WTC11 (cell line): ENCODE data around the gene ZNF273.

Experiments used
- ELF4 ChIP-seq: sonication (generic); formaldehyde crosslinking; IDR thresholded peaks from 2 replicates; pipeline ENCODE4 v1.8.1; 2022; ENCODE audit warnings: low read depth, mild to moderate bottlenecking, moderate library complexity, missing genetic modification reagents
- FOXP1 ChIP-seq: sonication (generic); formaldehyde crosslinking; IDR thresholded peaks from 2 replicates; pipeline ENCODE4 v1.8.0; 2022; ENCODE audit warnings: missing genetic modification reagents, mild to moderate bottlenecking, moderate library complexity, borderline replicate concordance
- ZNF121 ChIP-seq: sonication (generic); formaldehyde crosslinking; IDR thresholded peaks from 2 replicates; pipeline ENCODE4 v1.8.0; 2023; ENCODE audit warnings: missing genetic modification reagents
- TF ChIP-seq, protein P1 (sequence below): fragments of 200-600 bp; IDR thresholded peaks from 2 replicates; pipeline ENCODE4 v1.8.0; 2022; ENCODE audit warnings: antibody characterized with exemption
- TF ChIP-seq, protein P2 (sequence below): sonication (generic); formaldehyde crosslinking; IDR thresholded peaks from 2 replicates; pipeline ENCODE4 v1.8.1; 2023; ENCODE audit warnings: mild to moderate bottlenecking, missing genetic modification reagents, borderline replicate concordance

DNA sequence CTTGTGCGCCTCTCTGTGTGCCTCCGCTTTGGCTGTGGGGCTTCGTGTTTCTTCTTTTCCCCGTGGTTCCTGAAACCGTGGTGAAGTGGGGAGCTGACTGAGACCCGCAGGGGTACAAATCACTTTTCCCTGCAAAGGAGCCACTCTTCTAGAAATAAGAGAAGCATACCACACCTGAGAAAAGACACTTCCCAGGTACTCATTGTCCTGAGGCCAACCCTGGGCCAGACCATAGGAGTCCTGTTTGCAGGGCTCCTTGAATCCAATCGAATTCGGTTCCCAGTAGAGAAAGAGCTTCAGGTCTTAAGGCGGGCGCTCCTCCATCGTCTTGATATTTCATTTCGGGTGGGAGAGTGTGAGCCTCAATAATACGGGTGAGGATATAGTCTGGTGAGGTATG, 32.4 kb upstream of the ZNF273 start:
- TF ChIP-seq, protein P1, sequence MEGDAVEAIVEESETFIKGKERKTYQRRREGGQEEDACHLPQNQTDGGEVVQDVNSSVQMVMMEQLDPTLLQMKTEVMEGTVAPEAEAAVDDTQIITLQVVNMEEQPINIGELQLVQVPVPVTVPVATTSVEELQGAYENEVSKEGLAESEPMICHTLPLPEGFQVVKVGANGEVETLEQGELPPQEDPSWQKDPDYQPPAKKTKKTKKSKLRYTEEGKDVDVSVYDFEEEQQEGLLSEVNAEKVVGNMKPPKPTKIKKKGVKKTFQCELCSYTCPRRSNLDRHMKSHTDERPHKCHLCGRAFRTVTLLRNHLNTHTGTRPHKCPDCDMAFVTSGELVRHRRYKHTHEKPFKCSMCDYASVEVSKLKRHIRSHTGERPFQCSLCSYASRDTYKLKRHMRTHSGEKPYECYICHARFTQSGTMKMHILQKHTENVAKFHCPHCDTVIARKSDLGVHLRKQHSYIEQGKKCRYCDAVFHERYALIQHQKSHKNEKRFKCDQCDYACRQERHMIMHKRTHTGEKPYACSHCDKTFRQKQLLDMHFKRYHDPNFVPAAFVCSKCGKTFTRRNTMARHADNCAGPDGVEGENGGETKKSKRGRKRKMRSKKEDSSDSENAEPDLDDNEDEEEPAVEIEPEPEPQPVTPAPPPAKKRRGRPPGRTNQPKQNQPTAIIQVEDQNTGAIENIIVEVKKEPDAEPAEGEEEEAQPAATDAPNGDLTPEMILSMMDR: no peak
- TF ChIP-seq FOXP1 (CRISPR knock-in tag) (no peak), ELF4 (CRISPR knock-in tag) (no peak), ZNF121 (CRISPR knock-in tag) (no peak)
- TF ChIP-seq, protein P2, sequence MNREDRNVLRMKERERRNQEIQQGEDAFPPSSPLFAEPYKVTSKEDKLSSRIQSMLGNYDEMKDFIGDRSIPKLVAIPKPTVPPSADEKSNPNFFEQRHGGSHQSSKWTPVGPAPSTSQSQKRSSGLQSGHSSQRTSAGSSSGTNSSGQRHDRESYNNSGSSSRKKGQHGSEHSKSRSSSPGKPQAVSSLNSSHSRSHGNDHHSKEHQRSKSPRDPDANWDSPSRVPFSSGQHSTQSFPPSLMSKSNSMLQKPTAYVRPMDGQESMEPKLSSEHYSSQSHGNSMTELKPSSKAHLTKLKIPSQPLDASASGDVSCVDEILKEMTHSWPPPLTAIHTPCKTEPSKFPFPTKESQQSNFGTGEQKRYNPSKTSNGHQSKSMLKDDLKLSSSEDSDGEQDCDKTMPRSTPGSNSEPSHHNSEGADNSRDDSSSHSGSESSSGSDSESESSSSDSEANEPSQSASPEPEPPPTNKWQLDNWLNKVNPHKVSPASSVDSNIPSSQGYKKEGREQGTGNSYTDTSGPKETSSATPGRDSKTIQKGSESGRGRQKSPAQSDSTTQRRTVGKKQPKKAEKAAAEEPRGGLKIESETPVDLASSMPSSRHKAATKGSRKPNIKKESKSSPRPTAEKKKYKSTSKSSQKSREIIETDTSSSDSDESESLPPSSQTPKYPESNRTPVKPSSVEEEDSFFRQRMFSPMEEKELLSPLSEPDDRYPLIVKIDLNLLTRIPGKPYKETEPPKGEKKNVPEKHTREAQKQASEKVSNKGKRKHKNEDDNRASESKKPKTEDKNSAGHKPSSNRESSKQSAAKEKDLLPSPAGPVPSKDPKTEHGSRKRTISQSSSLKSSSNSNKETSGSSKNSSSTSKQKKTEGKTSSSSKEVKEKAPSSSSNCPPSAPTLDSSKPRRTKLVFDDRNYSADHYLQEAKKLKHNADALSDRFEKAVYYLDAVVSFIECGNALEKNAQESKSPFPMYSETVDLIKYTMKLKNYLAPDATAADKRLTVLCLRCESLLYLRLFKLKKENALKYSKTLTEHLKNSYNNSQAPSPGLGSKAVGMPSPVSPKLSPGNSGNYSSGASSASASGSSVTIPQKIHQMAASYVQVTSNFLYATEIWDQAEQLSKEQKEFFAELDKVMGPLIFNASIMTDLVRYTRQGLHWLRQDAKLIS (CRISPR knock-in tag): no peak
